ENCODE results near the gene DGKG. TPM values are rescaled to one million over a fixed set of nuclear protein-coding genes. Genes with fewer than 3 reads are reported as not detected.

Gene DGKG
- total and polyA plus RNA-seq, 10 of the 15 experiments (the other 5 are each of a cell fraction or from before 2014, with no cell fraction given): 0.39 to 6.2 (median 4.7) TPM

DNA sequence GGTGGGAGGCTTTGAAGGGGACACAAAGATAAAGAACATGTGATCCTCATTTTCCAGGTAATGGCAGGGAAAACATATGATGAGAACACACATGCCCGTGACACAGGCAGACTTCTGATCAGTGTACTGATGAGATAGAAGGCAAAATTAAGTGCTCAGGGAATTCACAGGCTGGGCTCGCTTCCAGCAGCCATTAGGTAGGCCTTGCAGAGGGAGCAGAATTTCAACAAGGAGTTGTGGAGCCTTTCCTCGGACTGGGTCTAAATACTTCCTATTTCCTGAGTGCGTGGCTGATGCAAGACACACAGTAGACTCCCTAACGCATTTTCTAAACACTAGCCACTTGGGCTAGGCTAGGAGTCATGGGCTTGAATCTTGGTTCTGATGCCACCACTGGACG is 179.2 kb downstream of the DGKG start:
- FAIRE-seq (no peak), ATAC-seq (no peak), DNase-seq (ENCODE audit: low read depth, low spot score) (no peak)
- ChIA-PET RAD21 (ENCODE audit: unreplicated experiment) (no interaction called here), CTCF (interaction anchor here (0.7 kb wide), 1 partner anchor 49 kb away, joined by 4 read pairs; no protein-coding TSS in a partner anchor), SMC1A (ENCODE audit: uncharacterized antibody, unreplicated experiment) (no interaction called here), POLR2A (no interaction called here)
- H2AFZ ChIP-seq (ENCODE audit: control insufficient read depth, low read depth, low read length): no peak overlapping the region
- BruUV-seq (replicated peaks): no TSS peak
- peaks cover 9% of the 10 kb centered on the region for H3K4me1 ChIP-seq (ENCODE audit: control insufficient read depth, insufficient read depth, low read length)
- no peaks in the 10 kb centered on the region for H3K9me3 ChIP-seq (replicated peaks; ENCODE audit: control insufficient read depth, insufficient read depth, low read length)
- in situ Hi-C loops (cut with MboI): no loop called here
- no peak overlapping the region for H3K9ac ChIP-seq (ENCODE audit: control insufficient read depth, insufficient read depth, low read length)
- intact Hi-C loops (cut with micrococcal nuclease; ENCODE audit: unreplicated experiment): no loop called here
- H3K79me2 ChIP-seq (ENCODE audit: control insufficient read depth, insufficient read depth, low read length): no peaks in the 10 kb centered on the region
- no peaks in the 10 kb centered on the region for H4K20me1 ChIP-seq (ENCODE audit: control insufficient read depth, insufficient read depth)
- H3K27ac ChIP-seq (ENCODE audit: control insufficient read depth, insufficient read depth): no peak overlapping the region
- no peak overlapping the region for H3K4me3 ChIP-seq
- WGBS (ENCODE audit: insufficient coverage, insufficient replicate concordance, low lambda C conversion rate, missing lambda C conversion rate): 62% methylated on average over 6 of the region's 6 CpGs
- H3K27me3 ChIP-seq (replicated peaks in 1 of 2; ENCODE audit: control insufficient read depth in 2 of 2, insufficient read depth in 2 of 2, low read length in 1 of 2): peaks cover 0 to 3% of the 10 kb centered on the region in 2 experiments; a peak in 2 of 4 replicates
- H3K4me2 ChIP-seq (ENCODE audit: control insufficient read depth, insufficient read depth): no peak overlapping the region
- no peaks in the 10 kb centered on the region for H3K36me3 ChIP-seq (ENCODE audit: control insufficient read depth in 2 of 2, insufficient read depth in 2 of 2, low read length in 1 of 2)
- TF ChIP-seq, protein P1, sequence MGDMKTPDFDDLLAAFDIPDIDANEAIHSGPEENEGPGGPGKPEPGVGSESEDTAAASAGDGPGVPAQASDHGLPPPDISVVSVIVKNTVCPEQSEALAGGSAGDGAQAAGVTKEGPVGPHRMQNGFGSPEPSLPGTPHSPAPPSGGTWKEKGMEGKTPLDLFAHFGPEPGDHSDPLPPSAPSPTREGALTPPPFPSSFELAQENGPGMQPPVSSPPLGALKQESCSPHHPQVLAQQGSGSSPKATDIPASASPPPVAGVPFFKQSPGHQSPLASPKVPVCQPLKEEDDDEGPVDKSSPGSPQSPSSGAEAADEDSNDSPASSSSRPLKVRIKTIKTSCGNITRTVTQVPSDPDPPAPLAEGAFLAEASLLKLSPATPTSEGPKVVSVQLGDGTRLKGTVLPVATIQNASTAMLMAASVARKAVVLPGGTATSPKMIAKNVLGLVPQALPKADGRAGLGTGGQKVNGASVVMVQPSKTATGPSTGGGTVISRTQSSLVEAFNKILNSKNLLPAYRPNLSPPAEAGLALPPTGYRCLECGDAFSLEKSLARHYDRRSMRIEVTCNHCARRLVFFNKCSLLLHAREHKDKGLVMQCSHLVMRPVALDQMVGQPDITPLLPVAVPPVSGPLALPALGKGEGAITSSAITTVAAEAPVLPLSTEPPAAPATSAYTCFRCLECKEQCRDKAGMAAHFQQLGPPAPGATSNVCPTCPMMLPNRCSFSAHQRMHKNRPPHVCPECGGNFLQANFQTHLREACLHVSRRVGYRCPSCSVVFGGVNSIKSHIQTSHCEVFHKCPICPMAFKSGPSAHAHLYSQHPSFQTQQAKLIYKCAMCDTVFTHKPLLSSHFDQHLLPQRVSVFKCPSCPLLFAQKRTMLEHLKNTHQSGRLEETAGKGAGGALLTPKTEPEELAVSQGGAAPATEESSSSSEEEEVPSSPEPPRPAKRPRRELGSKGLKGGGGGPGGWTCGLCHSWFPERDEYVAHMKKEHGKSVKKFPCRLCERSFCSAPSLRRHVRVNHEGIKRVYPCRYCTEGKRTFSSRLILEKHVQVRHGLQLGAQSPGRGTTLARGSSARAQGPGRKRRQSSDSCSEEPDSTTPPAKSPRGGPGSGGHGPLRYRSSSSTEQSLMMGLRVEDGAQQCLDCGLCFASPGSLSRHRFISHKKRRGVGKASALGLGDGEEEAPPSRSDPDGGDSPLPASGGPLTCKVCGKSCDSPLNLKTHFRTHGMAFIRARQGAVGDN (IDR thresholded peaks at IDR 0.05): no peak
- TF ChIP-seq TBL1XR1 (IDR thresholded peaks at IDR 0.05; ENCODE audit: low read depth, low read length): no peak
- no peak for TF ChIP-seq TAF1 (IDR thresholded peaks at IDR 0.05; ENCODE audit: borderline replicate concordance, low read depth, low read length)
- TF ChIP-seq HDAC2 (IDR thresholded peaks at IDR 0.05): no peak
- TF ChIP-seq, protein P2, sequence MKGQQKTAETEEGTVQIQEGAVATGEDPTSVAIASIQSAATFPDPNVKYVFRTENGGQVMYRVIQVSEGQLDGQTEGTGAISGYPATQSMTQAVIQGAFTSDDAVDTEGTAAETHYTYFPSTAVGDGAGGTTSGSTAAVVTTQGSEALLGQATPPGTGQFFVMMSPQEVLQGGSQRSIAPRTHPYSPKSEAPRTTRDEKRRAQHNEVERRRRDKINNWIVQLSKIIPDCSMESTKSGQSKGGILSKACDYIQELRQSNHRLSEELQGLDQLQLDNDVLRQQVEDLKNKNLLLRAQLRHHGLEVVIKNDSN (IDR thresholded peaks at IDR 0.05; ENCODE audit: borderline replicate concordance, extremely low read length, insufficient read depth, low read depth, low read length): no peak
- TF ChIP-seq NFXL1 (IDR thresholded peaks at IDR 0.05; ENCODE audit: borderline replicate concordance): no peak
- no peak for TF ChIP-seq WRNIP1 (IDR thresholded peaks at IDR 0.05; ENCODE audit: borderline replicate concordance, low read depth, low read length)
- TF ChIP-seq IKZF1 (conservative IDR thresholded peaks at IDR 0.05): no peak
- no peak for TF ChIP-seq PAX5 (IDR thresholded peaks at IDR 0.05; ENCODE audit: borderline replicate concordance, low read depth, low read length)
- no peak for TF ChIP-seq SMARCA5 (IDR thresholded peaks at IDR 0.05)
- TF ChIP-seq, protein P3, sequence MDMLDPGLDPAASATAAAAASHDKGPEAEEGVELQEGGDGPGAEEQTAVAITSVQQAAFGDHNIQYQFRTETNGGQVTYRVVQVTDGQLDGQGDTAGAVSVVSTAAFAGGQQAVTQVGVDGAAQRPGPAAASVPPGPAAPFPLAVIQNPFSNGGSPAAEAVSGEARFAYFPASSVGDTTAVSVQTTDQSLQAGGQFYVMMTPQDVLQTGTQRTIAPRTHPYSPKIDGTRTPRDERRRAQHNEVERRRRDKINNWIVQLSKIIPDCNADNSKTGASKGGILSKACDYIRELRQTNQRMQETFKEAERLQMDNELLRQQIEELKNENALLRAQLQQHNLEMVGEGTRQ (IDR thresholded peaks at IDR 0.05; ENCODE audit: borderline replicate concordance, low read depth, low read length): no peak
- TF ChIP-seq, protein P4, sequence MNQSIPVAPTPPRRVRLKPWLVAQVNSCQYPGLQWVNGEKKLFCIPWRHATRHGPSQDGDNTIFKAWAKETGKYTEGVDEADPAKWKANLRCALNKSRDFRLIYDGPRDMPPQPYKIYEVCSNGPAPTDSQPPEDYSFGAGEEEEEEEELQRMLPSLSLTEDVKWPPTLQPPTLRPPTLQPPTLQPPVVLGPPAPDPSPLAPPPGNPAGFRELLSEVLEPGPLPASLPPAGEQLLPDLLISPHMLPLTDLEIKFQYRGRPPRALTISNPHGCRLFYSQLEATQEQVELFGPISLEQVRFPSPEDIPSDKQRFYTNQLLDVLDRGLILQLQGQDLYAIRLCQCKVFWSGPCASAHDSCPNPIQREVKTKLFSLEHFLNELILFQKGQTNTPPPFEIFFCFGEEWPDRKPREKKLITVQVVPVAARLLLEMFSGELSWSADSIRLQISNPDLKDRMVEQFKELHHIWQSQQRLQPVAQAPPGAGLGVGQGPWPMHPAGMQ (IDR thresholded peaks at IDR 0.05; ENCODE audit: borderline replicate concordance): no peak
- no peak for TF ChIP-seq HDGF (IDR thresholded peaks at IDR 0.05)
- TF ChIP-seq, protein P5, sequence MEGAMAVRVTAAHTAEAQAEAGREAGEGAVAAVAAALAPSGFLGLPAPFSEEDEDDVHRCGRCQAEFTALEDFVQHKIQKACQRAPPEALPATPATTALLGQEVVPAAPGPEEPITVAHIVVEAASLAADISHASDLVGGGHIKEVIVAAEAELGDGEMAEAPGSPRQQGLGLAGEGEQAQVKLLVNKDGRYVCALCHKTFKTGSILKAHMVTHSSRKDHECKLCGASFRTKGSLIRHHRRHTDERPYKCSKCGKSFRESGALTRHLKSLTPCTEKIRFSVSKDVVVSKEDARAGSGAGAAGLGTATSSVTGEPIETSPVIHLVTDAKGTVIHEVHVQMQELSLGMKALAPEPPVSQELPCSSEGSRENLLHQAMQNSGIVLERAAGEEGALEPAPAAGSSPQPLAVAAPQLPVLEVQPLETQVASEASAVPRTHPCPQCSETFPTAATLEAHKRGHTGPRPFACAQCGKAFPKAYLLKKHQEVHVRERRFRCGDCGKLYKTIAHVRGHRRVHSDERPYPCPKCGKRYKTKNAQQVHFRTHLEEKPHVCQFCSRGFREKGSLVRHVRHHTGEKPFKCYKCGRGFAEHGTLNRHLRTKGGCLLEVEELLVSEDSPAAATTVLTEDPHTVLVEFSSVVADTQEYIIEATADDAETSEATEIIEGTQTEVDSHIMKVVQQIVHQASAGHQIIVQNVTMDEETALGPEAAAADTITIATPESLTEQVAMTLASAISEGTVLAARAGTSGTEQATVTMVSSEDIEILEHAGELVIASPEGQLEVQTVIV (IDR thresholded peaks at IDR 0.05; ENCODE audit: borderline replicate concordance, partially characterized antibody): no peak
